NCI-H2196 (cell line): ENCODE data around the gene ARMC9.
"Not testable (repeated sequence)": the region's sequence is repeated elsewhere in the genome, so short reads cannot be mapped to it uniquely, and the experiment has no call there.

Experiments used
- DNase-seq: peaks from one replicate; lab custom pipeline; 2025; ENCODE audit not compliant: unreplicated experiment; lab: John Stamatoyannopoulos, UW

ARMC9 gene

GRCh38 chr2:231395188-231396057 is 197.0 kb downstream of the ARMC9 start, which contains the start of gene B3GNT7:
TSS of gene B3GNT7 (plus strand) at chr2:231395710. CDS start at chr2:231395804, 94 bp downstream.
- DNase-seq: no peak

- DNase-seq: no peak
Observed at GRCh38 chr2:231396058-231396821, 197.8 kb downstream of the ARMC9 start.

GRCh38 chr2:231397011-231397927 is 198.8 kb downstream of the ARMC9 start:
- DNase-seq: no peak

GRCh38 chr2:231397928-231398294 is 199.5 kb downstream of the ARMC9 start:
- DNase-seq: no peak

- DNase-seq: no peak
Observed at GRCh38 chr2:231398585-231398984, 200.2 kb downstream of the ARMC9 start.

GRCh38 chr2:231399046-231399852 is 200.8 kb downstream of the ARMC9 start:
- no peak for DNase-seq

- peak; percentile 72 for DNase-seq
Observed at GRCh38 chr2:231399853-231400680, 201.6 kb downstream of the ARMC9 start.

- DNase-seq: not testable (repeated sequence)
Observed at GRCh38 chr2:231400681-231401080, 202.2 kb downstream of the ARMC9 start.

GRCh38 chr2:231401101-231401500 is 202.7 kb downstream of the ARMC9 start:
- DNase-seq: not testable (repeated sequence)

GRCh38 chr2:231403421-231404182 is 205.2 kb downstream of the ARMC9 start:
- peak; percentile 45 for DNase-seq

GRCh38 chr2:231404183-231404578 is 205.8 kb downstream of the ARMC9 start:
- DNase-seq: not testable (repeated sequence)

GRCh38 chr2:231405601-231406367 is 207.4 kb downstream of the ARMC9 start:
- not testable (repeated sequence) for DNase-seq

GRCh38 chr2:231407686-231408085 is 209.3 kb downstream of the ARMC9 start:
- DNase-seq: not testable (repeated sequence)

- not testable (repeated sequence) for DNase-seq
Observed at GRCh38 chr2:231408304-231408703, 209.9 kb downstream of the ARMC9 start.

- no peak for DNase-seq
Observed at GRCh38 chr2:231409776-231410175, 211.3 kb downstream of the ARMC9 start.

GRCh38 chr2:231410293-231411004 is 212.0 kb downstream of the ARMC9 start:
- DNase-seq: peak; percentile 18

GRCh38 chr2:231411237-231411636 is 212.8 kb downstream of the ARMC9 start:
- DNase-seq: no peak
